GM18517 (cell line): Measurements from ENCODE around the gene DTNA.

Experiments
- ATAC-seq: cut with Tn5 transposase; IDR thresholded peaks from one replicate; pipeline ENCODE4 v1.9.1; 2021; ENCODE audit warnings: mild to moderate bottlenecking, moderate library complexity; ENCODE audit not compliant: unreplicated experiment

The DTNA gene

DNA sequence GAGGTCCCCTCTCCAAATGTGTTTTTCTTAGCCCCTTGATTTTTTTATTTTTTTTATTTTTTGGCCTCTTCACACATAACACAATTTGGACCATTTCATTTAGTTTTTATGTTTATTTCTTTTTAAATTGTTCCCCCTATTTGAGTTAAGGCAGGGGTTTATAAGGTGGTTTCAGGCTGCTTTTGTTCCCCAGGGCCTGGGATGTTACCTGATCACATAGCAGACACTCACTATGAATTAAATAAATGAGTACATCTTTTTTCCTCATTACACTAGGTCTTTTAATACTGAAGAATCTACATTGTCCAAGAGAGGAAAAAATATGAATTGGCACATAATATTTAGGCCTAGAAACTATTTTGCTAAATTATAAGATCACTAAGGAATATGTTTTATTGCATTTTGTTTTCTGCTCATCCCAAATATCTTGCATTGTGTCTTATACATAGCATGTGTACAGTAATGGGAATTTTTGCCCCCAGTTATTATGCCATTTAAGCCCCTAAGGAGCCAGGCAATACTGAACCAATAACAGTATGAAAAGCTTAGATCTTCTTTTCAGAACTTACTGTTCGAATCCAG, 218.7 kb downstream of the DTNA start:
- no peak for ATAC-seq

DNA sequence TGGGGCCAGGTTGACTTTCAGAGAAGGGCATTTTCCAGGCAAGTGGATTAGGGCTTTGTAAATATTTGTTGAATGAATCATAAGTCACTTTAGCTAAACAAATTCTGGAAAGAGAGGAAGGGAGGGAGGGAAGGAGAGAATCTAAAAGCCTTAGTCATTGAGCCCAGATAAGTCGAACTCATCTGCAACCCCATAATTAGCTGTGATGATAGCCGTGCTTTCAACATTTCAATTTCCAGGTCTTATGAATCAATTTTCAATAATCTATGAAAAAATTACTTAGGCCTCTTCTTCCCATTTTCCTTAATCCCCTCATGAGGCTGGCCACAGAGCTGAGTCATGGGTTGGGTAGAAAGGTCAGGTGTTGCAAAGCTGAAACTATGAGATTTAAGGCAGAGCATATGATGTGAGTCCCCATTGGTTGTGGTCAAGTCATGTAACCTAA, 219.3 kb downstream of the DTNA start:
- no peak for ATAC-seq

- no peak for ATAC-seq
Measured at GRCh38 chr18:34932363-34932762, 222.3 kb downstream of the DTNA start.

- ATAC-seq, result no peak
Measured at GRCh38 chr18:34932792-34933466, 222.8 kb downstream of the DTNA start.

DNA sequence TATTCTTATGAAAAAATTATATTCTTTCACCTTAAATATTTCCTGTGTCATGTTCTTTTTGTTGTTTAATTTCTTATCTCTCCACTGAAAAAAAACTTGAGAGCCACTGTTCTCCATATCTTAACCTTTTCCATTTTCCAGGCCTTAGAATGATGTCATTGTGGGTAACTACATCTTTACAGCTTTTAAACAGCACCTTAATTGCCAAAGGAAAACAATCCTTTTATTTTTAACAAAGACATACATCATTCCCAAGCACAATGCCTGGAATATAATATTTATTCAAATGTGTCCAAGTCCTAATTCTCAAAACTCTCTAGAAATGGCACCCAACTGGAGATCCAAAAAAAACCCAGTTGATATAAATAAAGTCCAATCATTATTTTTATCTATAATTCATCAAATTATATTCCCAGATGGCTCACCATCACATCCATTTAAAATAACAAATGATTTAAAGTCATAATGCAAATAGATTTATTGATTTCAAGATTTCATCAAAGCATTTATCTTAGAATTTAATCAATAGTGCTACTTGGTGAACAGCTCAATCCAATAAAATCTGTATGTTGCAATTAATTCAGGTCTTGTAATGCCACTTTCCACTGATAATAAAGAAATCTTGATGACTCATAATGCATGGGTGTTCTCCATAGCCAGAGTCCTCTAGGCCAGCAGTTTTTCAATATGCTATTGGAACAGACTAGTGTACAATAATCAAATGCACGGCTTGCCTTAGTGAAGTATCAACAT, 224.0 kb downstream of the DTNA start:
- no peak for ATAC-seq

- ATAC-seq, result no peak
Measured at GRCh38 chr18:34936772-34937171, 226.7 kb downstream of the DTNA start.

DNA sequence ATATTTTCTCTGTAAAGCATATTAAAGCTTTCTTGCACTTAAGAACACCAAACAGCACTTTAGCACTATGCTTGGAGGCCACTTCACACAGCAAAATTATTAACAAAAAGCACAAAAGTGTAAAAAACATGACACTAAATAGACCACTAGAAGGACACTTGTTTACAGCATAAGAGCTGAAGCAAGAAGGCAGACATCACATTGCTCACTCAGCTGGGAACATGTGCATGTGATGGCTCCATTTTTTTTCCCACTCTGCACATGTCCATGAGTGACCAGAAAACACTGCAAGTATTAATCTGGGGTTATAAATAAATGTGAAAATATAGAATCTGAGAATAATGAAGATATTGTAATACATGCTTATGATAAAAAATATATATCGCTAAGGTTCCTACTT, 228.0 kb downstream of the DTNA start:
- ATAC-seq, result no peak
